HepG2 (cell line): ENCODE measurements around the gene GIPC1. TPM values are rescaled to one million over a fixed set of nuclear protein-coding genes. Genes with fewer than 3 reads are reported as not detected.

Experiments
- ARID2 ChIP-seq: sonication (generic); formaldehyde crosslinking; IDR thresholded peaks from 2 replicates; pipeline ENCODE4 v1.8.1; 2022; ENCODE audit warnings: mild to moderate bottlenecking, missing genetic modification reagents, borderline replicate concordance
- ATF7-NPFF ChIP-seq: sonication (generic); formaldehyde crosslinking; IDR thresholded peaks from 2 replicates; pipeline ENCODE4 v1.8.1; 2023; ENCODE audit warnings: mild to moderate bottlenecking, low read depth, missing genetic modification reagents, moderate library complexity
- EZH2 ChIP-seq: conservative IDR thresholded peaks from 2 replicates; pipeline ENCODE4 v1.6.1; 2012; ENCODE audit warnings: mild to moderate bottlenecking, low read depth, low read length, moderate library complexity
- HNF4A ChIP-seq: sonication (generic); formaldehyde crosslinking; IDR thresholded peaks from 2 replicates; pipeline ENCODE4 v1.4.0; 2020; ENCODE audit warnings: missing genetic modification reagents
- KDM2A ChIP-seq: sonication (generic); formaldehyde crosslinking; IDR thresholded peaks from 2 replicates; pipeline ENCODE4 v1.4.0; 2020; ENCODE audit warnings: low read depth, missing genetic modification reagents, borderline replicate concordance
- POLR2G ChIP-seq: fragments of 200-400 bp; formaldehyde crosslinking; IDR thresholded peaks from 2 replicates; pipeline ENCODE4 v1.6.1; 2018; ENCODE audit warnings: mild to moderate bottlenecking, low read depth, low read length, moderate library complexity
- SOX6 ChIP-seq, 2 experiments: fragments of 450-650 bp in 1 of 2; sonication (generic) in 1 of 2; formaldehyde crosslinking in 1 of 2; IDR thresholded peaks; 2 replicates each; pipeline versions ENCODE4 v1.4.0 to v1.6.1; 2017 to 2020; ENCODE audit warnings: antibody characterized with exemption in 1 of 2, mild to moderate bottlenecking in 1 of 2, missing genetic modification reagents in 1 of 2
- U2AF2 ChIP-seq: fragments of 200-400 bp; formaldehyde crosslinking; IDR thresholded peaks from 2 replicates; pipeline ENCODE4 v1.6.1; 2017; ENCODE audit warnings: low read depth, mild to moderate bottlenecking, low read length
- ZNF224 ChIP-seq: sonication (generic); formaldehyde crosslinking; IDR thresholded peaks from 2 replicates; pipeline ENCODE4 v1.5.0; 2020; ENCODE audit warnings: mild to moderate bottlenecking, missing genetic modification reagents
- ZNF225 ChIP-seq: sonication (generic); formaldehyde crosslinking; IDR thresholded peaks from 2 replicates; pipeline ENCODE4 v1.4.0; 2020; ENCODE audit warnings: mild to moderate bottlenecking, missing genetic modification reagents
- ZNF275 ChIP-seq: sonication (generic); formaldehyde crosslinking; IDR thresholded peaks from 2 replicates; pipeline ENCODE4 v1.8.0; 2022; ENCODE audit warnings: missing genetic modification reagents, mild to moderate bottlenecking, inconsistent platforms, borderline replicate concordance
- ZNF501 ChIP-seq: sonication (generic); formaldehyde crosslinking; IDR thresholded peaks from 2 replicates; pipeline ENCODE4 v1.5.1; 2020; ENCODE audit warnings: mild to moderate bottlenecking, moderate library complexity, missing genetic modification reagents
- ZNF546 ChIP-seq: sonication (generic); formaldehyde crosslinking; conservative IDR thresholded peaks from 2 replicates; pipeline ENCODE4 v1.8.1; 2023; ENCODE audit warnings: mild to moderate bottlenecking, missing genetic modification reagents
- ZNF709 ChIP-seq: sonication (generic); formaldehyde crosslinking; IDR thresholded peaks from 2 replicates; pipeline ENCODE4 v1.5.0; 2020; ENCODE audit warnings: mild to moderate bottlenecking, missing genetic modification reagents
- ZNF768 ChIP-seq: sonication (generic); formaldehyde crosslinking; IDR thresholded peaks from 2 replicates; pipeline ENCODE4 v1.4.0; 2020; ENCODE audit warnings: missing genetic modification reagents
- ZNF83 ChIP-seq: sonication (generic); formaldehyde crosslinking; IDR thresholded peaks from 2 replicates; pipeline ENCODE4 v1.4.0; 2020; ENCODE audit warnings: missing genetic modification reagents, mild to moderate bottlenecking, borderline replicate concordance
- ZNF839 ChIP-seq: sonication (generic); formaldehyde crosslinking; IDR thresholded peaks from 2 replicates; pipeline ENCODE4 v1.4.0; 2020; ENCODE audit warnings: missing genetic modification reagents, mild to moderate bottlenecking, borderline replicate concordance
- ZSCAN31 ChIP-seq: sonication (generic); formaldehyde crosslinking; IDR thresholded peaks from 2 replicates; pipeline ENCODE4 v1.5.0; 2020; ENCODE audit warnings: low read depth, mild to moderate bottlenecking, missing genetic modification reagents
- polyA plus RNA-seq, 8 experiments: library from polyadenylated mRNA; depleted of rRNA in 3 of 8; stranded (reverse) in 7 of 8; unstranded in 1 of 8; fragments of >200 nt; fragmentation: Illumina TruSeq in 4 of 8; extraction: Trizol in 4 of 8; gene quantifications; 2 replicates each; pipeline versions ENCODE4 v1.2.1 to v1.2.3, GENCODE V29; 2011 to 2016; ENCODE audit warnings: low read depth in 4 of 8, missing spikeins in 1 of 8, mixed read lengths in 1 of 8; ENCODE audit not compliant: insufficient read depth in 1 of 8
- total RNA-seq, 5 experiments: library from RNA; depleted of rRNA; stranded (reverse); fragments of >200 nt; fragmentation: Illumina TruSeq; extraction: Trizol; gene quantifications; 2 replicates each; pipeline ENCODE4 v1.2.3, GENCODE V29; 2016; ENCODE audit warnings: low read depth in 1 of 5
- TF ChIP-seq, protein P1 (sequence below): IDR thresholded peaks from 2 replicates; pipeline ENCODE4 v1.6.1; 2016; ENCODE audit warnings: mild to moderate bottlenecking, missing biosample characterization, missing genetic modification reagents
- TF ChIP-seq, protein P2 (sequence below): sonication (generic); formaldehyde crosslinking; IDR thresholded peaks from one replicate; pipeline ENCODE4 v1.5.1; 2020; ENCODE audit warnings: mild to moderate bottlenecking, missing genetic modification reagents; ENCODE audit errors: not compliant biosample characterization

GIPC1 gene
- total and polyA plus RNA-seq, 2 of the 13 experiments (the other 11 are each of a cell fraction or from before 2014, with no cell fraction given) = 27.1 to 48.1 TPM

DNA sequence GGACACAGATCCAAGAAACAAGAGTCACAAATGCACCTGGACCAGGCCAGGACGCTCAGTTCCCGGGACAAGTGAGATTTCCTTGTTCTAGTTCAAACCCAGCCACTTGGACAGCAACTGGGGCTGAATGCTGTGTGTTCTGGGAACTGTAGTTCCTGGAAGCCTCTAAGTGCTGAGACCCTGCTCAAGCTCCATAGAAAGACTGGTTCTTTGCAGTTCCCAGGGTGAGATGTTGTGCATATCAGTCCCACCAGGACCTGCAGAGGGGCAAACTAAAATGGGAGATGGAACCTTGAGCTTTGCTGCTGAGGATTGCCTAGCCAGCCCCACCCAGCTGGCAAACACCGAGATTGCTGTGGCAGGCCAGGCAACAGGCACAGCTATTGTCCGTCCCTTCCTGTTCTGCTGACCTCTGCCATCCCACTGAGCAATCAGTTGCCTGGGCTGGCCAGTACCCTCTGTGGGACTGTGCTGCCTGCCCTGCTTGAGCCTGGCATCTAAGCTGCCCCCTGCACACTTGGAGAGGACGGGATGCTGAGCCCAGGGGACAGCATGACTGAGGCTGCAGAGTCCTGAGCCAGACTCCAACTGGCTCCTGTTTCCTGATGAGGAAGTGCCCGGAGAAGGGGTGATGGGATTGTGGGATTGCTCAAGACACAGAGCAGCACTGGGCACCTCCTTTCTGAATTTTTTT lies 1.4 kb upstream of the GIPC1 start (continued):
- TF ChIP-seq ZNF546 (0 out of 2 replicates have a peak, but pooled peaks have one; percentile 39), POLR2G (peak; percentile 57; the same call in 1 of the 2 replicates), ZNF709 (CRISPR knock-in tag) (no peak), KDM2A (CRISPR knock-in tag) (peak; percentile 41; the same call in 1 of the 2 replicates), ZNF501 (CRISPR knock-in tag) (no peak), ZNF225 (CRISPR knock-in tag) (no peak), ZSCAN31 (CRISPR knock-in tag) (0 out of 2 replicates have a peak, but pooled peaks have one; percentile 0), HNF4A (peak; percentile 55; the same call in 1 of the 2 replicates), EZH2 (no peak), ZNF224 (no peak), ZNF275 (CRISPR knock-in tag) (no peak), ATF7-NPFF (CRISPR knock-in tag) (no peak), SOX6 (IDR thresholded peaks at IDR 0.05) (no peak), SOX6 (CRISPR knock-in tag; IDR thresholded peaks at IDR 0.05) (peak; percentile 47), ZNF83 (CRISPR knock-in tag) (peak; percentile 24; the same call in 1 of the 2 replicates), U2AF2 (no peak), ZNF768 (peak; percentile 67; the same call in 1 of the 2 replicates), ARID2 (no peak), ZNF839 (CRISPR knock-in tag) (no peak)
- TF ChIP-seq, protein P1, sequence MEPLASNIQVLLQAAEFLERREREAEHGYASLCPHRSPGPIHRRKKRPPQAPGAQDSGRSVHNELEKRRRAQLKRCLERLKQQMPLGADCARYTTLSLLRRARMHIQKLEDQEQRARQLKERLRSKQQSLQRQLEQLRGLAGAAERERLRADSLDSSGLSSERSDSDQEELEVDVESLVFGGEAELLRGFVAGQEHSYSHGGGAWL (CRISPR knock-in tag) = peak; percentile 6; the same call in 1 of the 2 replicates
- TF ChIP-seq, protein P2, sequence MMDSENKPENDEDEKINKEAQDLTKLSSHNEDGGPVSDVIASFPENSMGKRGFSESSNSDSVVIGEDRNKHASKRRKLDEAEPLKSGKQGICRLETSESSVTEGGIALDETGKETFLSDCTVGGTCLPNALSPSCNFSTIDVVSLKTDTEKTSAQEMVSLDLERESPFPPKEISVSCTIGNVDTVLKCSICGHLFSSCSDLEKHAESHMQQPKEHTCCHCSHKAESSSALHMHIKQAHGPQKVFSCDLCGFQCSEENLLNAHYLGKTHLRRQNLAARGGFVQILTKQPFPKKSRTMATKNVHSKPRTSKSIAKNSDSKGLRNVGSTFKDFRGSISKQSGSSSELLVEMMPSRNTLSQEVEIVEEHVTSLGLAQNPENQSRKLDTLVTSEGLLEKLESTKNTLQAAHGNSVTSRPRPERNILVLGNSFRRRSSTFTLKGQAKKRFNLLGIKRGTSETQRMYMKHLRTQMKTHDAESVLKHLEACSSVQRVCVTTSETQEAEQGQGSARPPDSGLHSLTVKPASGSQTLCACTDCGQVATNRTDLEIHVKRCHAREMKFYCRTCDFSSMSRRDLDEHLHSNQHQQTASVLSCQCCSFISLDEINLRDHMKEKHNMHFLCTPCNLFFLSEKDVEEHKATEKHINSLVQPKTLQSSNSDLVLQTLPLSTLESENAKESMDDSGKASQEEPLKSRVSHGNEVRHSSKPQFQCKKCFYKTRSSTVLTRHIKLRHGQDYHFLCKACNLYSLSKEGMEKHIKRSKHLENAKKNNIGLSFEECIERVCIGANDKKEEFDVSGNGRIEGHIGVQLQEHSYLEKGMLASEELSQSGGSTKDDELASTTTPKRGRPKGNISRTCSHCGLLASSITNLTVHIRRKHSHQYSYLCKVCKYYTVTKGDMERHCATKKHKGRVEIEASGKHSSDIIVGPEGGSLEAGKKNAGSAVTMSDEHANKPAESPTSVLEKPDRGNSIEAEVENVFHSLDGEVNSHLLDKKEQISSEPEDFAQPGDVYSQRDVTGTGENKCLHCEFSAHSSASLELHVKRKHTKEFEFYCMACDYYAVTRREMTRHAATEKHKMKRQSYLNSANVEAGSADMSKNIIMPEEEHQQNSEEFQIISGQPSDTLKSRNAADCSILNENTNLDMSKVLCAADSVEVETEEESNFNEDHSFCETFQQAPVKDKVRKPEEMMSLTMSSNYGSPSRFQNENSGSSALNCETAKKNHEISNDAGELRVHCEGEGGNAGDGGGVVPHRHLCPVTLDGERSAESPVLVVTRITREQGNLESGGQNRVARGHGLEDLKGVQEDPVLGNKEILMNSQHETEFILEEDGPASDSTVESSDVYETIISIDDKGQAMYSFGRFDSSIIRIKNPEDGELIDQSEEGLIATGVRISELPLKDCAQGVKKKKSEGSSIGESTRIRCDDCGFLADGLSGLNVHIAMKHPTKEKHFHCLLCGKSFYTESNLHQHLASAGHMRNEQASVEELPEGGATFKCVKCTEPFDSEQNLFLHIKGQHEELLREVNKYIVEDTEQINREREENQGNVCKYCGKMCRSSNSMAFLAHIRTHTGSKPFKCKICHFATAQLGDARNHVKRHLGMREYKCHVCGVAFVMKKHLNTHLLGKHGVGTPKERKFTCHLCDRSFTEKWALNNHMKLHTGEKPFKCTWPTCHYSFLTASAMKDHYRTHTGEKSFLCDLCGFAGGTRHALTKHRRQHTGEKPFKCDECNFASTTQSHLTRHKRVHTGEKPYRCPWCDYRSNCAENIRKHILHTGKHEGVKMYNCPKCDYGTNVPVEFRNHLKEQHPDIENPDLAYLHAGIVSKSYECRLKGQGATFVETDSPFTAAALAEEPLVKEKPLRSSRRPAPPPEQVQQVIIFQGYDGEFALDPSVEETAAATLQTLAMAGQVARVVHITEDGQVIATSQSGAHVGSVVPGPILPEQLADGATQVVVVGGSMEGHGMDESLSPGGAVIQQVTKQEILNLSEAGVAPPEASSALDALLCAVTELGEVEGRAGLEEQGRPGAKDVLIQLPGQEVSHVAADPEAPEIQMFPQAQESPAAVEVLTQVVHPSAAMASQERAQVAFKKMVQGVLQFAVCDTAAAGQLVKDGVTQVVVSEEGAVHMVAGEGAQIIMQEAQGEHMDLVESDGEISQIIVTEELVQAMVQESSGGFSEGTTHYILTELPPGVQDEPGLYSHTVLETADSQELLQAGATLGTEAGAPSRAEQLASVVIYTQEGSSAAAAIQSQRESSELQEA = no peak
